Measurements from ENCODE around the gene SEC22B.
"Not testable (repeated sequence)": the region's sequence is repeated elsewhere in the genome, so short reads cannot be mapped to it uniquely, and the experiment has no call there.

GRCh38 chr1:120217933-120218332 is 41.6 kb upstream of the SEC22B start:
- TF ChIP-seq CTCF (IDR thresholded peaks at IDR 0.05); ZFX (IDR thresholded peaks at IDR 0.05; ENCODE audit: borderline replicate concordance): not testable (repeated sequence)

Measured in 22Rv1 (cell line).